Stomach (tissue), 9 donors: ENCODE results near the gene CMTM7. TPM values are rescaled to one million over a fixed set of nuclear protein-coding genes. Genes with fewer than 3 reads are reported as not detected.
A peak's percentile ranks its signal among the peaks of the same experiment; 100 is the strongest.

Experiments
- DNase-seq, 2 donors: peaks; one replicate each; pipeline versions ENCODE4 v3.0.0 to v3.0.0-alpha.2; 2013 to 2019
- H3K27ac ChIP-seq, 5 donors: fragments of 200-600 bp in 4 of 5; sonication (generic) in 4 of 5; one replicate each; pipeline ENCODE4 v1.5.1; 2013 to 2019; ENCODE audit warnings: mild to moderate bottlenecking in 1 of 5, moderate library complexity in 1 of 5
- H3K27me3 ChIP-seq, 3 donors: fragments of 200-600 bp; sonication (generic); one replicate each; pipeline ENCODE4 v1.5.1; 2017 to 2019; ENCODE audit warnings: mixed run types in 1 of 3
- H3K36me3 ChIP-seq, 4 donors: fragments of 200-600 bp; sonication (generic); 1 replicate in 3 of 4; 2 replicates in 1 of 4; pipeline ENCODE4 v1.5.1; 2016 to 2019
- H3K4me1 ChIP-seq, 4 donors: fragments of 200-600 bp; sonication (generic); one replicate each; pipeline ENCODE4 v1.5.1; 2016 to 2019
- H3K4me3 ChIP-seq, 4 donors: fragments of 200-600 bp; sonication (generic) in 3 of 4; one replicate each; pipeline ENCODE4 v1.5.1; 2016 to 2019; ENCODE audit warnings: mild to moderate bottlenecking in 1 of 4
- H3K9me3 ChIP-seq, 4 donors: fragments of 200-600 bp; sonication (generic); one replicate each; pipeline ENCODE4 v1.5.1; 2016 to 2019
- CTCF ChIP-seq, 7 experiments: fragments of 450-650 bp in 4 of 7; fragments of 200-600 bp in 3 of 7; sonication (generic) in 3 of 7; IDR thresholded peaks; one replicate each; pipeline ENCODE4 v1.5.1; 2016 to 2019; ENCODE audit warnings: antibody characterized with exemption in 7 of 7, control low read depth in 2 of 7, mild to moderate bottlenecking in 1 of 7
- EP300 ChIP-seq: sonication (generic); formaldehyde crosslinking; IDR thresholded peaks from one replicate; pipeline ENCODE4 v1.6.1; 2017; ENCODE audit warnings: antibody characterized with exemption
- POLR2A ChIP-seq, 4 donors: fragments of 450-650 bp; IDR thresholded peaks; one replicate each; pipeline ENCODE4 v1.6.1; 2016; ENCODE audit warnings: antibody characterized with exemption in 4 of 4, control low read depth in 2 of 4, mild to moderate bottlenecking in 1 of 4, moderate library complexity in 1 of 4
- POLR2AphosphoS5 ChIP-seq, 3 donors: sonication (generic); formaldehyde crosslinking; IDR thresholded peaks; one replicate each; pipeline ENCODE4 v1.6.1; 2016; ENCODE audit warnings: antibody characterized with exemption in 3 of 3
- WGBS, 5 donors: extraction: QIAGEN DNeasy Blood & Tissue Kit in 3 of 5; methylation state at CpG; one replicate each; pipeline versions ENCODE4 v1.1.5 to v1.1.7; 2013 to 2018; 5-methylcytosine and 5-hydroxymethylcytosine counted together
- intact Hi-C: fragments of 100-400 bp; cut with DNase I; formaldehyde crosslinking; loops from one replicate; pipeline ENCODE4 v1.15.1; 2023; ENCODE audit warnings: low total_unique reads
- polyA plus RNA-seq, 3 donors: library from polyadenylated mRNA; stranded (reverse); fragments of 200-250 nt; gene quantifications; one replicate each; pipeline ENCODE4 v1.2.3, GENCODE V29; 2013
- total RNA-seq, 5 donors: library from RNA; depleted of rRNA; stranded (reverse); fragments of >200 nt; gene quantifications; one replicate each; pipeline versions ENCODE4 v1.1.0 to v1.2.3, GENCODE V29; 2014 to 2016
- donor health status: healthy with polysubstance abuse.
- donor health status: Bipolar disorder and iron deficiency.
- donor health status: healthy.

The CMTM7 gene
- total and polyA plus RNA-seq, 8 donors, result 3.1 to 54.9 (median 7.4) TPM; not detected in 1

- Histone ChIP-seq H3K9me3 (no peaks in the 10 kb centered on the region), H3K27me3 (no peaks in the 10 kb centered on the region), H3K4me1 (peaks cover 0 to 13% (median 0%) of the 10 kb centered on the region in 4 donors), H3K36me3 (peaks cover 0 to 6% (median 4%) of the 10 kb centered on the region in 4 donors), H3K27ac (peak overlapping the region in 1 of 5 donors; percentile 2), H3K4me3 (no peak overlapping the region)
- intact Hi-C loops, result no loop called here
- TF ChIP-seq EP300, result no peak
- no peak for TF ChIP-seq POLR2AphosphoS5 (IDR thresholded peaks at IDR 0.05)
- no peak for TF ChIP-seq CTCF (IDR thresholded peaks at IDR 0.05)
- TF ChIP-seq POLR2A (IDR thresholded peaks at IDR 0.05), result no peak
- no peak for DNase-seq
- 37 to 61% (median 45%) methylated on average over 1 of the region's 1 CpG for WGBS, 5 donors
These were observed 51.8 kb downstream of the CMTM7 start for GRCh38 chr3:32443478-32443877.

GRCh38 chr3:32447865-32448400 lies 56.3 kb downstream of the CMTM7 start:
- H3K36me3 ChIP-seq, result peaks cover 0 to 37% (median 12%) of the 10 kb centered on the region in 4 donors
- WGBS, 5 donors, result 81 to 94% (median 84%) methylated on average over 1 of the region's 1 CpG
- no peak for DNase-seq
- H3K9me3 ChIP-seq, result no peaks in the 10 kb centered on the region
- intact Hi-C loops, result no loop called here
- H3K4me1 ChIP-seq, result peaks cover 0 to 10% (median 0%) of the 10 kb centered on the region in 4 donors
- TF ChIP-seq CTCF (IDR thresholded peaks at IDR 0.05) (no peak), EP300 (no peak), POLR2A (IDR thresholded peaks at IDR 0.05) (no peak), POLR2AphosphoS5 (IDR thresholded peaks at IDR 0.05) (no peak)
- no peak overlapping the region for H3K4me3 ChIP-seq
- H3K27me3 ChIP-seq, result no peaks in the 10 kb centered on the region
- no peak overlapping the region for H3K27ac ChIP-seq

- H3K4me3 ChIP-seq, result no peak overlapping the region
- H3K27me3 ChIP-seq, result no peaks in the 10 kb centered on the region
- TF ChIP-seq POLR2A (IDR thresholded peaks at IDR 0.05) (no peak), EP300 (no peak), POLR2AphosphoS5 (IDR thresholded peaks at IDR 0.05) (no peak), CTCF (IDR thresholded peaks at IDR 0.05) (no peak)
- peaks cover 0 to under 1% (median 0%) of the 10 kb centered on the region in 4 donors for H3K4me1 ChIP-seq
- intact Hi-C loops, result no loop called here
- DNase-seq, result peak in 1 of 2 donors; percentile 23
- no peaks in the 10 kb centered on the region for H3K9me3 ChIP-seq
- 76 to 85% (median 83%) methylated on average over 14 of the region's 14 CpGs for WGBS, 5 donors
- H3K36me3 ChIP-seq, result peaks cover 0 to 38% (median 12%) of the 10 kb centered on the region in 4 donors
- no peak overlapping the region for H3K27ac ChIP-seq
These were observed 57.2 kb downstream of the CMTM7 start for GRCh38 chr3:32448686-32449474.

GRCh38 chr3:32449691-32450090 lies 58.0 kb downstream of the CMTM7 start:
- Histone ChIP-seq H3K36me3 (peaks cover 0 to 43% (median 15%) of the 10 kb centered on the region in 4 donors), H3K4me1 (peaks cover 0 to 4% (median 2%) of the 10 kb centered on the region in 4 donors), H3K27ac (no peak overlapping the region), H3K9me3 (no peaks in the 10 kb centered on the region), H3K4me3 (no peak overlapping the region), H3K27me3 (no peaks in the 10 kb centered on the region)
- intact Hi-C loops, result no loop called here
- TF ChIP-seq EP300, result no peak
- no peak for TF ChIP-seq POLR2AphosphoS5 (IDR thresholded peaks at IDR 0.05)
- no peak for TF ChIP-seq POLR2A (IDR thresholded peaks at IDR 0.05)
- TF ChIP-seq CTCF (IDR thresholded peaks at IDR 0.05), result no peak
- DNase-seq, result peak in 1 of 2 donors; percentile 2
- WGBS, 5 donors, result 90 to 100% (median 97%) methylated on average over 3 of the region's 3 CpGs
